CD4-positive, alpha-beta T cell treated with Interleukin-15 for 1 hour (primary cell): ENCODE data around the gene MINDY4.
A peak's percentile ranks its signal among the peaks of the same experiment; 100 is the strongest.

Experiments used
- DNase-seq: peaks from one replicate; pipeline ENCODE4 v3.0.0-alpha.2; 2020

MINDY4 gene

GRCh38 chr7:30920584-30921539, 149.6 kb downstream of the MINDY4 start:
- peak; percentile 13 for DNase-seq

- DNase-seq = no peak
Measured at GRCh38 chr7:30921540-30922401, 150.6 kb downstream of the MINDY4 start.

- DNase-seq = no peak
Measured at GRCh38 chr7:30922596-30922995, 151.4 kb downstream of the MINDY4 start.

GRCh38 chr7:30923009-30923773, 152.0 kb downstream of the MINDY4 start:
- no peak for DNase-seq

GRCh38 chr7:30923774-30924413, 152.7 kb downstream of the MINDY4 start:
- no peak for DNase-seq

- no peak for DNase-seq
Measured at GRCh38 chr7:30924624-30925023, 153.4 kb downstream of the MINDY4 start.

- no peak for DNase-seq
Measured at GRCh38 chr7:30925117-30925516, 153.9 kb downstream of the MINDY4 start.

GRCh38 chr7:30925913-30926312, 154.7 kb downstream of the MINDY4 start:
- no peak for DNase-seq

GRCh38 chr7:30926313-30926712, 155.1 kb downstream of the MINDY4 start:
- DNase-seq = no peak

GRCh38 chr7:30927040-30927439, 155.8 kb downstream of the MINDY4 start:
- no peak for DNase-seq

GRCh38 chr7:30927559-30927958, 156.3 kb downstream of the MINDY4 start:
- no peak for DNase-seq

GRCh38 chr7:30928254-30928872, 157.1 kb downstream of the MINDY4 start:
- DNase-seq = no peak

- DNase-seq = no peak
Measured at GRCh38 chr7:30929686-30930085, 158.5 kb downstream of the MINDY4 start.

GRCh38 chr7:30930621-30931020, 159.4 kb downstream of the MINDY4 start:
- DNase-seq = no peak

GRCh38 chr7:30931161-30931928, 160.1 kb downstream of the MINDY4 start:
- no peak for DNase-seq

GRCh38 chr7:30931929-30932540, 160.8 kb downstream of the MINDY4 start:
- no peak for DNase-seq

GRCh38 chr7:30932562-30932961, 161.3 kb downstream of the MINDY4 start:
- DNase-seq = no peak

- DNase-seq = no peak
Measured at GRCh38 chr7:30933124-30933974, 162.1 kb downstream of the MINDY4 start.

- no peak for DNase-seq
Measured at GRCh38 chr7:30934225-30934624, 163.0 kb downstream of the MINDY4 start.
